HuH-7.5 (cell line): ENCODE results near the gene TMPRSS3.
A peak's percentile ranks its signal among the peaks of the same experiment; 100 is the strongest.

Experiments used
- DNase-seq: peaks from one replicate; pipeline ENCODE4 v3.0.0; 2011; ENCODE audit warnings: low spot score

Gene TMPRSS3

GRCh38 chr21:42387843-42388340 lies 8.0 kb downstream of the TMPRSS3 start:
- DNase-seq, result no peak

- no peak for DNase-seq
Observed at GRCh38 chr21:42387164-42387563, 8.7 kb downstream of the TMPRSS3 start.

- DNase-seq, result no peak
Observed at GRCh38 chr21:42386034-42386591, 9.7 kb downstream of the TMPRSS3 start.

GRCh38 chr21:42385619-42386018 lies 10.2 kb downstream of the TMPRSS3 start:
- DNase-seq, result no peak

GRCh38 chr21:42384989-42385388 lies 10.9 kb downstream of the TMPRSS3 start:
- DNase-seq, result no peak

GRCh38 chr21:42384156-42384945 lies 11.5 kb downstream of the TMPRSS3 start:
- no peak for DNase-seq

- no peak for DNase-seq
Observed at GRCh38 chr21:42383331-42383730, 12.5 kb downstream of the TMPRSS3 start.

GRCh38 chr21:42382915-42383314 lies 12.9 kb downstream of the TMPRSS3 start:
- no peak for DNase-seq

- peak; percentile 51 for DNase-seq
Observed at GRCh38 chr21:42381347-42381984, 14.4 kb downstream of the TMPRSS3 start.

GRCh38 chr21:42379426-42380215 lies 16.2 kb downstream of the TMPRSS3 start:
- DNase-seq, result no peak

- DNase-seq, result no peak
Observed at GRCh38 chr21:42378418-42378817, 17.4 kb downstream of the TMPRSS3 start.

- DNase-seq, result no peak
Observed at GRCh38 chr21:42377951-42378340, 17.9 kb downstream of the TMPRSS3 start.

GRCh38 chr21:42377211-42377950 lies 18.5 kb downstream of the TMPRSS3 start:
- DNase-seq, result no peak

GRCh38 chr21:42376338-42376982 lies 19.4 kb downstream of the TMPRSS3 start:
- DNase-seq, result no peak

- DNase-seq, result no peak
Observed at GRCh38 chr21:42375966-42376337, 19.9 kb downstream of the TMPRSS3 start.

- no peak for DNase-seq
Observed at GRCh38 chr21:42375506-42375905, 20.3 kb downstream of the TMPRSS3 start.

GRCh38 chr21:42374864-42375499 lies 20.9 kb downstream of the TMPRSS3 start:
- no peak for DNase-seq

- no peak for DNase-seq
Observed at GRCh38 chr21:42374457-42374856, 21.4 kb downstream of the TMPRSS3 start.

- DNase-seq, result no peak
Observed at GRCh38 chr21:42373908-42374455, 21.9 kb downstream of the TMPRSS3 start.

- no peak for DNase-seq
Observed at GRCh38 chr21:42373196-42373907, 22.5 kb downstream of the TMPRSS3 start.
